Fibroblast of pulmonary artery (primary cell): ENCODE results near the gene RALB.

Source experiments
- DNase-seq: peaks from one replicate; pipeline ENCODE4 v3.0.0-alpha.2; 2010; ENCODE audit warnings: low read depth
- H3K4me3 ChIP-seq: replicated peaks from 2 replicates; pipeline ENCODE4 v1.5.1; 2011; ENCODE audit warnings: low read depth, mild to moderate bottlenecking, control low read depth, low read length, moderate library complexity
- TF ChIP-seq, protein P1 (sequence below): IDR thresholded peaks from 2 replicates; pipeline ENCODE4 v1.5.1; 2011; ENCODE audit warnings: mild to moderate bottlenecking, control low read depth, low read length, inconsistent platforms; ENCODE audit errors: missing control alignments

Gene RALB

DNA sequence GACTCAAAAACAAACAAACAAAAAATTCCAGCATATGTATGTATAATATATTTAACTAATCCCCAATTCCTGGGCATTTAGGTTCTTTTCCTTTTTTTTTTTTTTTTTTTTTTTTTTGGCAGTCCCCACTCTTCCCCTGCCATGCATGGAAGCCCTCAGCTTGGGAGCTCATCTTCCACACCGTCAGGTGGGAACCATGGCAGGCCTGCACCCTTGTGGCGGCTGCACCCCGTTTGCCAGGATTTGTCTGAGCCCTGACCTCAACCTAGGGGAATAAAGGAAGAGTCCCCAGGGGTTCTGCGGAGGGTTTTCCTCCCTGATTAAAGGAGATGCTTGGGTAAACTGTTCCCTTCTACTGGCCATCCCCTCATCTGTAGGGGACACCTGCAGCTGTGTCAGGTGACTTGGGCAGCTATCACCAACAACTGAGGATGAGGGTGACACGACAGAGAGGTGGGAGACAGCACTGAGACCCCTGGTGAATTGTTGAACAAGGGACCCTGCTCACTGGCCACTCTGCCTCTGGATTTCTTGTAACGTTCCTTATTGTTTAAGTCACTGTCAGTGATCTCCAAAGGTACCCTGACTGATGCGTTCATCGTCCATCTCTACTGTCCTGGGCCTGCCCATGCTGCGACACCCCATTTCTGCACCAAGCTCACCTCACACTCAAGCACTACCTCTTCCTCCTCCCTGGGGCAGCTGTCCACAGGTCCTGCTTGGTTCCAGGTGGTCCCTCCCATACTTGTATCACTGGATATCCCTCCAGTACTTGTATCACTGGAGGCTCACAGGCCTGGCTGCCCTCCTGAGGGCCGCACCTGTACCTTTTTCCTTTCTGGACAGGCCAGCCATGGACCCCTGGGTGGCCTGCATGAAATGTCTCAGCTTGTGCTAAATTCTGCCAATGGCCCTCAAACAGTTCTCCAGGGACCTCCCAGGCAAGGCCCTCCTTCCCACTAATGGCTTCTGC, 44.0 kb upstream of the RALB start:
- TF ChIP-seq, protein P1, sequence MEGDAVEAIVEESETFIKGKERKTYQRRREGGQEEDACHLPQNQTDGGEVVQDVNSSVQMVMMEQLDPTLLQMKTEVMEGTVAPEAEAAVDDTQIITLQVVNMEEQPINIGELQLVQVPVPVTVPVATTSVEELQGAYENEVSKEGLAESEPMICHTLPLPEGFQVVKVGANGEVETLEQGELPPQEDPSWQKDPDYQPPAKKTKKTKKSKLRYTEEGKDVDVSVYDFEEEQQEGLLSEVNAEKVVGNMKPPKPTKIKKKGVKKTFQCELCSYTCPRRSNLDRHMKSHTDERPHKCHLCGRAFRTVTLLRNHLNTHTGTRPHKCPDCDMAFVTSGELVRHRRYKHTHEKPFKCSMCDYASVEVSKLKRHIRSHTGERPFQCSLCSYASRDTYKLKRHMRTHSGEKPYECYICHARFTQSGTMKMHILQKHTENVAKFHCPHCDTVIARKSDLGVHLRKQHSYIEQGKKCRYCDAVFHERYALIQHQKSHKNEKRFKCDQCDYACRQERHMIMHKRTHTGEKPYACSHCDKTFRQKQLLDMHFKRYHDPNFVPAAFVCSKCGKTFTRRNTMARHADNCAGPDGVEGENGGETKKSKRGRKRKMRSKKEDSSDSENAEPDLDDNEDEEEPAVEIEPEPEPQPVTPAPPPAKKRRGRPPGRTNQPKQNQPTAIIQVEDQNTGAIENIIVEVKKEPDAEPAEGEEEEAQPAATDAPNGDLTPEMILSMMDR: no peak
- DNase-seq: no peak
- no peak overlapping the region for H3K4me3 ChIP-seq

DNA sequence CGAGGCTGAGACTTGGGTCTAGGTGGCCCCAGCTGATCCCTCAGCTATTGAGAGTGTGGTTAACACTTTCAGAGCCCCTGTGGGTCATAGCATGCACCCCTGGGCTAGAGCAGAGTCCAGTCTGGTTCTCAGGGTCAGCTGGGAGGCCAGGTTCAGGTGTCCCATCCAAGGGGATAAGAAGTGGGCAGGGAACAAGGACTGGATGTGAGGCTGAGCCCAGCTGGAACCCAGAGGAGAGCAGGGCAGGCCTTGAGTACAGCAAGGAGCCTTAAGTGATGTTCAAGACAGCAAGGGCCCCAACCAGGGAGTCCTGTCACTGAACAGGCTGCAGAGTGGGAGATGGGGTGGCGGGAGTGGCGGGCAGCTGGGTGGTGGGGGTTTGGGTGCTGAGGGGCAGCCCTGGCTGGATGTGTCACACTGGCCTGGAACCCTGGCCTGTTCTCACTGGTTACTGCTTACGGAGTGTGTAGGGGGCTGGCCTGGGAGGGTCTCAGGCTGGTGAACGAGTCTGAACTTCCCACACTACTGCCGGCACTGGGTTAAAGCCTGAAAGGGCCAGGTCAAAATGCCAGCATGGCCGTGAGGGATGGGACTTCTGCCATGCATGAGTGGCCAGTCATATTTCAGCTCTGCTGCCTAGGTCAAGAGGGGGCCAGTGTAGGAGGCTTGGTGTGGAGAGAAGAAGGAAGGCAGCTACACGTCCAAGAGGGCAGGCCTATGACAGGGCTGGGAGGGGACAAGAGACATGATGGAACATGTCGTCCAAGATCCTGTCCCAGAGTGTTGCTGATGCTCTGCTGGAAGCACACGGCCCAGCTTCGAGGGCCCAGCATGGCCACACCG, 43.0 kb upstream of the RALB start:
- DNase-seq: no peak
- no peak overlapping the region for H3K4me3 ChIP-seq
- TF ChIP-seq, protein P1: no peak

DNA sequence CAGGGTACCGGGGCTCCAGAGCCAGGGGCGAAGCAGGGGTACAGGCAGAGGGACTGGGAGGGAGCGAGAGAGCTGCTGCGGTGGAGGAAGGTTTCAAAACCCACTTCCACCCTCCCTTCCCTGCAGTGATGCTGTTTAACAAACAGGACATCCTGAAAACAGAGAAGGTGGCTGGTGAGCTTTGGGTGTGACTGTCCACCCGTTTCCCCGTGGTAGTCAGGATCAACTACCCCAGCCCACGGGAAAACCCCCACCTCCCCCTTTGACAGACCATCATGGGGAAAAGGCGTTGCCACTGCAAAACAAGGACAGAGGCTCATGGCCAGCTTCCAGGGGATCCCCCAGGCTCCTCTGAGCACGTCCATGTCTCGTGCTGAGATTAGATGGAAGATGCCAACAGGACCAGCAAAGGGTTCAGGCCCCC, 42.4 kb upstream of the RALB start:
- TF ChIP-seq, protein P1: no peak
- DNase-seq: no peak
- no peak overlapping the region for H3K4me3 ChIP-seq

DNA sequence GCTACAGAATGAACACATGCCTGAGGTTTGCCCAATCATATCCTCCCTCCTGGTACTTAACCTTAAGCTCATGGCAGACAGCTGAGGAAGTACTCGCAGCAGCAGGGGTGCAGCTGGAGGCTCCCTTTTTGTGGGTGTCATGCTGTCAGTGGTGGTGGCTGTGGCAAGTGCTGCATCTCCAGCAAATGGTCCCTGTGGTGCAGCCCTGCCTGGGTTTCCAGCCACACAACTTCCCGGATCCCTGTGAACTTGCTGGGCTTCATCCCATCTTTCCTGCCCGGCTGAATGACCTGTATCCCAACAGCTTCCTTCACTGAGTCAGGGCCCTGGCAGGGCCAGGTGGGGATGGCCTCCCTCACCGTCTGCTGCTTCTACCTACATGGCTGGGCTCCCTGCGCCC, 34.5 kb upstream of the RALB start:
- H3K4me3 ChIP-seq: no peak overlapping the region
- DNase-seq: no peak
- TF ChIP-seq, protein P1: no peak

DNA sequence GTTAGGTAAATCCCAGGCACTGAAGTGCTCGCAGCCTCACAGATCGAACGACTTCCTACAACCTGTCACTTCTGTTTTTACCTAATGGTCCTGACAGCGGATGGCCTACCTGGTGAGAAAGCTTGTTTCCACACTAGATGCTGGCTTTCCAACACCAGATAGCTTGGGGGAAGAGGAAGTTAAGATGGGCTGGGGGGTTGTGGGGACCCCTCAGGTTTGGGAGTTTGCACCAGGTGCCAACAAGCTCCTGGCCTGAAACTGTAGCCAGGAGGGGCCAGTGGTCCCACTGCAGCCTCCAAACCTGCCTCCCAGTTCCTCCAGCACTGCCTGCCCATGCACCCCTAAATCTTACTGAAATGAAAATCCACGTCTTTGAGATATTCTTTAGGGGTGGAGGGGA, 33.4 kb upstream of the RALB start:
- TF ChIP-seq, protein P1: no peak
- DNase-seq: no peak
- H3K4me3 ChIP-seq: no peak overlapping the region

DNA sequence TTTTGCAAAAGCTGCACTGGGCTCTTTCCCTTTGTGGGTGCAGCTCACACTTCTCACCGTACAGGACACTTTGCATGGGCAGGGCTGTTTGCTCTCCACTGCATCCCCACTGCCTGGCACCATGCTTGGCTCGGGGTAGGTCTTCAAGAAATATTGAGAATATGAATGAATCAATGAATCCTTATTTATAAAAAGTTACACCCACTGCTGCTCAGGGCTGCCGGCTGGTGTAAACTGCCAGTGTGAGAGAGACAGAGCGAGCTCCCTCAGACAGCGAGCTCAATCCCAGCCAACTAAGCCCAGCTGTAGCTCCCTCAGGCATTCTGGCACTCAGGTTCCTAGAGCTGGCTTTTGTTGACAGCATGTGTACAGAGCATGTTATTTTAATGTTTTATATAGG, 32.9 kb upstream of the RALB start:
- DNase-seq: no peak
- TF ChIP-seq, protein P1: no peak
- no peak overlapping the region for H3K4me3 ChIP-seq
